Measurements from ENCODE around the gene GORASP1.

GORASP1 gene

DNA sequence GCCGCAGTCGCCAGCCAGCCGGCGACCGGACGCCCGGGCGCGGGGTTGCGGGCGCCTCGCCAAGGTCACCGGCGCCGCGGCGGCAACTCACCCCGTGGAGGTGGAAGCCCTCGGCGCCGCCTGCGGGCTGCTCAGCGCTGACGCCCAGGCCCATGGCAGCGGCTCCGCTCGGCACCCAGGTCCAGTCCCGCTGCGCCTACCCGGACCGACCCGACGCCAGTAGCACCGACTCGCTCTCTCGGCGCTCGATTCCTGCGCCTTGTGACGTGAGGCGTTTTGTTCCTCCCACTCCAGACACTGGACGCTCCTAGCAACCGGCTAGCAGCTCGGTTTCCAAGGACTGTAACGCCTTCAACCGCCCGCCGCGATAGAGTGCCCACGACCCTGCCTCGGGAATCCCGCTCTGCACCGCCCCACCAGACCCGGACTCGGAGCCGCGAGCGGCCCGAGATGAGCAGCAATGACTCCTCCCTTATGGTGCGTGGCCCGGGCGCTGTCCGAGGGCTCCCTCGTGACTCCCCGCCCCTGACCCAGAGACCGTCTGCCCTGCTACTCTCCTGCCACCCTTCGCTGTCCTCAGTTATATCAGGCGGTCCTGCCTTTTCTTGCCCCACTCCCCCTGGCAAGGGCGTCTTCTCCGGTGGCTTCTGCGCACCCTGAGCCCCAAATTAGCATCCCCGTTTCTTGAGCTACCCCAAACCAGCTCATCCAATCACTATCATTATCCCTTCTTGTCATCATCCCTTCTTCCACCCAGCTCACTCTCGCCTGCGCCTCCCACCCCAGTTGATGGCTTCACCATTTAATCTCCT lies at the start of gene GORASP1, which contains the start of gene TTC21A:
Gene GORASP1 (minus strand): TSS at position 240 of the 812 bp plus-strand sequence. CDS start 86 bp downstream, at position 154.
Gene TTC21A (plus strand): TSS at position 293 of the 812 bp plus-strand sequence. CDS start 158 bp downstream, at position 451.
- peak within 1 kb of the TSS; percentile 91 for H3K27ac Mint-ChIP-seq
- peaks cover 64% of the 10 kb centered on the region for H3K4me1 Mint-ChIP-seq (ENCODE audit: low read depth)
- peaks cover 4% of the 10 kb centered on the region for H3K27me3 Mint-ChIP-seq
- peaks cover 48% of the 10 kb centered on the region for H3K36me3 Mint-ChIP-seq (ENCODE audit: low read depth)
- intact Hi-C loops (cut with micrococcal nuclease), result loop anchor here (2.0 kb wide), 2 partner anchors 43 to 69 kb away; no protein-coding TSS in a partner anchor
- no peaks in the 10 kb centered on the region for H3K9me3 Mint-ChIP-seq
- peak within 1 kb of the TSS; percentile 91 for H3K4me3 Mint-ChIP-seq

DNA sequence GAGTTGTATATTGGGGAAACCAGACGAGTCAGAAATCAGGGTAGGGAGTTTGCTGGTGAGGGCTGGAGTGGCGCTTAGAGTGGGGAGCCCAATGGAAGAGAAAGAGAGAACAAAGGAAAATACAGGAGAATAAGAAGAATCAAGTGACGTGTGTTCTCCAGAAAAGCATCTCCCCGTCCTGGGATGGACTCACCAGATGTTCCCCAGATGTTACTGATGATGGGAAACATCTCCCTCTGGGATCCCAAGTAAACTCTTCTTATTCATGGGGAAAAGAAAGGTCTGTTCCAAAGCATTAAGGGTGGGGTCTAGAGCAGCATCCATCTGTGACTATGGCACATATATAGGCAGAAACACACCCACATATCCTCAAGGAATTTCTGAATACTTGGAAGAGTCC lies 49.0 kb upstream of the GORASP1 start:
- H3K27me3 Mint-ChIP-seq, result peaks cover 12% of the 10 kb centered on the region
- intact Hi-C loops (cut with micrococcal nuclease), result no loop called here
- H3K9me3 Mint-ChIP-seq, result no peaks in the 10 kb centered on the region
- no peak overlapping the region for H3K27ac Mint-ChIP-seq
- H3K4me3 Mint-ChIP-seq, result no peak overlapping the region
- peaks cover 10% of the 10 kb centered on the region for H3K36me3 Mint-ChIP-seq (ENCODE audit: low read depth)
- H3K4me1 Mint-ChIP-seq (ENCODE audit: low read depth), result peaks cover 33% of the 10 kb centered on the region

DNA sequence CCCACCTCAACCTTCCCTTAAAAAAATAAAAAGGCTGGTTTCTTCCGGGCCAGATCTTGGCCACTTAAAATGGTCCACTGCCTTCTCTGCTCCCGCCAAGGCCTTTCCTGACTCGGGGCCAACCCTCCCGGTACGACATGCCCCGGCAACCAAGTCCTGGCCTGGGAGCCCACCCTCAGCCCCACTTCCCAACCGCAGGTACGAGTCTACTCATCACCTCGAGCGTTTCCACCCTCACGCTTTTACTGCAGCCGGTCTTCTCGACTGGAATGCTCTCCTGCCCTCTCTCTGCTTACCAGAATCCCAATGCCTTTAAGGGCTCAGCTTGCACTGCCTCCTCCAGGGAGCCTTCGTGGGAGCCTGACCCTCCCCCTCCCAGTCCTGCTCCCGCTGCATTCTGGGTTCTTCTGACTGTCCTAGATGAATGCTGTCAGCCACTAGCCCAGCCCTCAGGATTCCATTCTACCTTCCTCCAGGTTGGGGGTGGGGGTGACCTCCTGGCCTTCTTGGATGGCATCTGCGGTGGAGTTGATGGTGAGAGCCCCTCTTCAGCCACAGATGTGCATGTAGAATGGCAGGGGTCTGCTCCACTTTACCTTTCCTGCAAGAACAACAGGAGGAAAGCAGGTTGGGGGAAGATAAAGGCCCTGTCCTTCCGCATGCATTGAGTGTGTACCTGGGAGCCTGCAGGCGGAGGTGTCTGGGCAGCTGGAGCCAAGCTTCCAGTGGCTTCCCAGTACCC lies 47.0 kb upstream of the GORASP1 start:
- H3K4me1 Mint-ChIP-seq (ENCODE audit: low read depth), result peaks cover 52% of the 10 kb centered on the region
- peaks cover 17% of the 10 kb centered on the region for H3K36me3 Mint-ChIP-seq (ENCODE audit: low read depth)
- intact Hi-C loops (cut with micrococcal nuclease), result no loop called here
- H3K27me3 Mint-ChIP-seq, result peaks cover 12% of the 10 kb centered on the region
- peak overlapping the region; percentile 89 for H3K27ac Mint-ChIP-seq
- no peaks in the 10 kb centered on the region for H3K9me3 Mint-ChIP-seq
- peak overlapping the region; percentile 88 for H3K4me3 Mint-ChIP-seq

DNA sequence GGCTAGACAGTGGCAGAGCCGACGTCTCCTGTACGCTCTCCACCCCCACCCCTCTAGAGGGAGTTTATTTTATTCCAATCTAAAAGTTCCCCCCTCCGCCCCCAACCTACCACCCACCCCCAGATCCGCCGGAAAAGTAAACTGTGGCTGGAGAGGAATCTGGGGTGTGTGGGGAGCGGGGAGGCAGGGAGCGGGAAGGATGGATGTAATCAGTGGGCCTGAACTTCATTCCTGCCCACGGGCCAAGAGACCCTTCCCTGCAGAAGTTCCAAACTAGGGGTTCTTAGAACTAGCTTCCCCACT lies 46.5 kb upstream of the GORASP1 start:
- peaks cover 19% of the 10 kb centered on the region for H3K36me3 Mint-ChIP-seq (ENCODE audit: low read depth)
- peak overlapping the region; percentile 88 for H3K4me3 Mint-ChIP-seq
- H3K27ac Mint-ChIP-seq, result peak overlapping the region; percentile 89
- H3K27me3 Mint-ChIP-seq, result peaks cover 10% of the 10 kb centered on the region
- H3K9me3 Mint-ChIP-seq, result no peaks in the 10 kb centered on the region
- intact Hi-C loops (cut with micrococcal nuclease), result no loop called here
- peaks cover 53% of the 10 kb centered on the region for H3K4me1 Mint-ChIP-seq (ENCODE audit: low read depth)

DNA sequence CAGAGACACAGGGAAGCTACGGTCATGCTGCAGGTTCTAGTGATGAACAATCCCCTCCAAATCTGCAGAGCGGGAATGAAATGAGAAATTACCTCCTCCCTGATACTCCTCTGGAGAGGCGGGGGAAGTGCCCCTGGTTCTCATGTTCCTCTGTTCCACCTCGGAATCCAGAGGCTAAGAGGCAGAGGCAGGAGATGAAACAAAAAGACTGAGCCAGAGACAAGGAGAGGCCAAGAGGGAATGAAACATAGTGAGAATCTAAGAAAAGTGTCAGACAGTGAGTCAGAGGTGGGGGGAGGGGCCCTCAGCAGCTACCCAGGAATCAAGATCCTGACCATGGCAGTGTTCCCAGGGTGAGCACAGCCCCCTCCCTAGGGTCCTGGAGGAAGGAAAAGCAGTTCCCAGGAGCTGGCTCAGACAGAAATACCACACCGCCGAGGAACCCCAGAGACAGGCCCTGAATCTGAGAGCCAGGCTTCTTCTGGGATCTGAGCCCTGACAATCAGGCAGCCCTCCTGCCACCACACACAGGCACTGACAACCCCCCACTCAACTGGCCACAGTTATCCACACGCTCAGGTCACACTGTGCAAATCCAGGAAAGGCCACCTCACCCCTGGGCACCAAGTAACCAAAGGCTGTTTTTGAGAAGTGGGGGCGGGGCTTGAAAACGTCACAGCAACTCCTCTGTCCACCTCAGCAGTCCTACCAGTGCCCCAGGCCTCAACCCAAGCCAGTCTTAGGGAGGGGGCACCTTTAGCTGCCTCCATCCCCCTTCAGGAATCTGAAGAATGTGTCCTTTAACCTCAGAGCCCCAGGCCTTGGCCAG lies 43.6 kb upstream of the GORASP1 start:
- Mint-ChIP-seq H3K4me3 (peak overlapping the region; percentile 88), H3K4me1 (ENCODE audit: low read depth) (peaks cover 76% of the 10 kb centered on the region), H3K36me3 (ENCODE audit: low read depth) (peaks cover 34% of the 10 kb centered on the region), H3K27ac (peak overlapping the region; percentile 89), H3K9me3 (no peaks in the 10 kb centered on the region), H3K27me3 (peaks cover 6% of the 10 kb centered on the region)
- intact Hi-C loops (cut with micrococcal nuclease), result loop anchor here (2.0 kb wide), 1 partner anchor 42 kb away; no protein-coding TSS in a partner anchor

- H3K27ac Mint-ChIP-seq, result peak overlapping the region; percentile 89
Measured at GRCh38 chr3:39150148-39150802, 42.8 kb upstream of the GORASP1 start.

DNA sequence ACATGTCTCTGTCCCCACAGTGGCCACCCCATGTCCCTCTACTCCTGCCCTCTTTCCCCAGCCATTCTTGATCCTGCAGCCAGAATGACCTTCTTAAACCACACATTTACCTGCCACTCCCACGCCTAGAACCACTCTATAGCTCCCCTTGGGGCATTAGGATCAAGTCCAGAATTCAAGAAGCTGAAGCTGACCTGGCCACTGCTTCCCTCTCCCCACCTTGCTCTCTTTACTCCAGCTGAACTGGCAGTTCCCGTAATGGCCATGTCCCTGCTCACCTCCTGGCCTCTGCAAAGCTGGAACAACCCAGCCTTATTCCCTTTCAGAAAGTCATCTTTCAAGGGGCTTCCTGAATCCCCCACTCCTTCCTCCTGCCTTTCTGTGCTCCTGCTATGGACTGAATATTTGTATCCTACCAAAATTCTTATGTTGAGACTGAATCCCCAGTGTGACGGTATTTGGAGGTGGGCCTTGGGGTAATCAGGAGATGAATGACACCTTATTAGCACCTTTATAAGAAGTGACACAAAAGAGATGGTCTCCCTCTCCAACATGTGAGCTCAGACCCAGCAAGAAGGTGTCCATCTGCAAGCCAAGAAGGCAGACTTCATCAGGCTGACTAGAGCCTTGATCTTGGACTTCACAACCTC lies 42.2 kb upstream of the GORASP1 start:
- intact Hi-C loops (cut with micrococcal nuclease), result loop anchor here (2.0 kb wide), 1 partner anchor 41 kb away; no protein-coding TSS in a partner anchor
- Mint-ChIP-seq H3K4me3 (no peak overlapping the region), H3K4me1 (ENCODE audit: low read depth) (peaks cover 80% of the 10 kb centered on the region), H3K27ac (peak overlapping the region; percentile 89), H3K27me3 (peaks cover 4% of the 10 kb centered on the region), H3K36me3 (ENCODE audit: low read depth) (peaks cover 45% of the 10 kb centered on the region), H3K9me3 (no peaks in the 10 kb centered on the region)

More at GRCh38 chr3:39150148-39150802, 42.8 kb upstream of the GORASP1 start:
- Mint-ChIP-seq H3K9me3 (no peaks in the 10 kb centered on the region), H3K36me3 (ENCODE audit: low read depth) (peaks cover 39% of the 10 kb centered on the region), H3K4me3 (peak overlapping the region; percentile 88), H3K27me3 (peaks cover 5% of the 10 kb centered on the region), H3K4me1 (ENCODE audit: low read depth) (peaks cover 80% of the 10 kb centered on the region)
- intact Hi-C loops (cut with micrococcal nuclease), result loop anchor here (2.0 kb wide), 1 partner anchor 41 kb away; no protein-coding TSS in a partner anchor

DNA sequence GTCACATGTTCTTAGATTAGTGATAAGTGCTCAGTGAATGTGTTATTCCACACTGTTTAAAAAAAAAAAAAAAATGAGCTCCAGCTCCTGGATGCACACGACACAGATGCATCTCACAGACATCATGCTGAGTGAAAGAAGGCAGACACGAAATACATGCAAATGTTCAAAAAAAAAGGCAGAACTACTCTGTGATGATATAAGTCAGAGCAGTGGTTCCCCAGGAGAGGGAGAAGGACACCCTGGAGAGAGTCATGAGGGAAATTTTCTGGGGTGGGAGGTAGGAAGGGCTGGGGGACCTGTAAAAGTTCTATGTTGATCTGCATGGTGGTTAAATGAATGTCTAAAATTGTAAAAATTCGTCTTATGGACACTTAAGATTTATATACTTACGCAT lies 41.6 kb upstream of the GORASP1 start:
- H3K4me1 Mint-ChIP-seq (ENCODE audit: low read depth), result peaks cover 80% of the 10 kb centered on the region
- H3K27ac Mint-ChIP-seq, result peak overlapping the region; percentile 89
- no peaks in the 10 kb centered on the region for H3K27me3 Mint-ChIP-seq
- H3K36me3 Mint-ChIP-seq (ENCODE audit: low read depth), result peaks cover 51% of the 10 kb centered on the region
- intact Hi-C loops (cut with micrococcal nuclease), result no loop called here
- peak overlapping the region; percentile 67 for H3K4me3 Mint-ChIP-seq
- H3K9me3 Mint-ChIP-seq, result no peaks in the 10 kb centered on the region

DNA sequence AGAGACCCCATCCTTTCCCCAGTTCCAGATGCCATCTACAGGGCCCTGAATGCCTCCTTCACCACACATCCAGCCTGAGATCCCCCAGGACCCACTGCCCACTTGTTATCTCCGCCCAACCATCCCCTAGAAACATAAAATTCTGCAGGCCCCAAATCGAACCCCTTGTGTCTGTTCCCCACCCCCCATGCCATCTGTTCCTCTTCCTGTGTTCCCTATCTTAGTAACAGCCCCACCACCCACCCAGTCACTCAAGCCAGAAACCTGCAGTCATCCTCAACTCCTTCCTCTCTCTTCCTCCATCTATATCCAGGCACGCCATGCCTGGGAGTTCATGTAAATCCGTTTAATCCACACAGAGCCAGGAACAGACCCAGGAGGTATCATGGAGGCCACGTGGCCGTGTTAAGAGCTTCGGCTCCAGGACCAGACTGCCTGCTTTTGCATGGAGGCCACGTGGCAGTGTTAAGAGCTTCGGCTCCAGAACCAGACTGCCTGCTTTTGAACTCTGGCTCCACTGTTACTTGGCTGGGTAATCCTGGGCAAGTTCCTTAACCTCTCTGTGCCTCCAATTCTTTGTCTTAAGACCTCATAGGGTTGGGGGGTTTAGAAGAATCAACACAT lies 41.1 kb upstream of the GORASP1 start:
- H3K36me3 Mint-ChIP-seq (ENCODE audit: low read depth), result peaks cover 56% of the 10 kb centered on the region
- peaks cover 85% of the 10 kb centered on the region for H3K4me1 Mint-ChIP-seq (ENCODE audit: low read depth)
- H3K4me3 Mint-ChIP-seq, result peak overlapping the region; percentile 67
- H3K27me3 Mint-ChIP-seq, result no peaks in the 10 kb centered on the region
- H3K9me3 Mint-ChIP-seq, result no peaks in the 10 kb centered on the region
- intact Hi-C loops (cut with micrococcal nuclease), result loop anchor here (1.0 kb wide), 1 partner anchor 34 kb away; no protein-coding TSS in a partner anchor
- peak overlapping the region; percentile 89 for H3K27ac Mint-ChIP-seq

DNA sequence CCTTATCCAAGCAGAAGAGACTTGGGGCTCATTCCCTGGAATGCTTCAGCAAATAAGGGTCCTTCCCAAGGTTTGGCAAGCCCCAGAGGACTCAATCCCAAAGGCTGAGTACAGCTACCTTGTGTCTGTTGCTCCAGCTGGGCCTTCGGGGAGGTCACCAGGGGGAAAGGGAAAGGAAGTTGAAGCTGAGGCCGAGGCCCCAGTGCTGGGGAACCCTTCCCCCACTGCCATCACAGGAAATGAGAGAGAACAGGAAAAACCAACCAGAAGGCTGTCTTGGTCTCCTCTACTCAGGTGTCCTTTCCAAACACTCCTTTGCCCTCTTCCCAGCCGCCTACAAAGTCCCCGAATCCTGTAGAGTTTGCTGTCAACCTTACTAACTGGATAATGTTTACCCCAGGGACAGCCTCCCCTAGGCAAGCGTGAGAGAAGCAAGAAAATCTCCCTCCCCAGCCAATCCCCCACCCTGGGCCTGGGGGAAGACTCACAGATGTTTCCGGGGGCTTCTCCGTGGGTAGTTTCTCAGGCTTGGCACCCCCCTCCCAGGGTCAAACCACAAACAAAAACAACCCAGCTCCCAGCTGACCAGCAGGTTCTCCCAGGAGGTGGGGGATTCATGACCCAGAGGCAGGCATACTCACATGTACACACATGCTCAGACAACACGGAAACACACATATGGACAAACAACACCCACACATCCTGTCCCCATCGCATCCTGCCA lies 40.4 kb upstream of the GORASP1 start:
- peak overlapping the region; percentile 67 for H3K4me3 Mint-ChIP-seq
- peaks cover 92% of the 10 kb centered on the region for H3K4me1 Mint-ChIP-seq (ENCODE audit: low read depth)
- intact Hi-C loops (cut with micrococcal nuclease), result loop anchor here (1.0 kb wide), 1 partner anchor 34 kb away; no protein-coding TSS in a partner anchor
- H3K27ac Mint-ChIP-seq, result peak overlapping the region; percentile 89
- no peaks in the 10 kb centered on the region for H3K9me3 Mint-ChIP-seq
- peaks cover 63% of the 10 kb centered on the region for H3K36me3 Mint-ChIP-seq (ENCODE audit: low read depth)
- no peaks in the 10 kb centered on the region for H3K27me3 Mint-ChIP-seq

DNA sequence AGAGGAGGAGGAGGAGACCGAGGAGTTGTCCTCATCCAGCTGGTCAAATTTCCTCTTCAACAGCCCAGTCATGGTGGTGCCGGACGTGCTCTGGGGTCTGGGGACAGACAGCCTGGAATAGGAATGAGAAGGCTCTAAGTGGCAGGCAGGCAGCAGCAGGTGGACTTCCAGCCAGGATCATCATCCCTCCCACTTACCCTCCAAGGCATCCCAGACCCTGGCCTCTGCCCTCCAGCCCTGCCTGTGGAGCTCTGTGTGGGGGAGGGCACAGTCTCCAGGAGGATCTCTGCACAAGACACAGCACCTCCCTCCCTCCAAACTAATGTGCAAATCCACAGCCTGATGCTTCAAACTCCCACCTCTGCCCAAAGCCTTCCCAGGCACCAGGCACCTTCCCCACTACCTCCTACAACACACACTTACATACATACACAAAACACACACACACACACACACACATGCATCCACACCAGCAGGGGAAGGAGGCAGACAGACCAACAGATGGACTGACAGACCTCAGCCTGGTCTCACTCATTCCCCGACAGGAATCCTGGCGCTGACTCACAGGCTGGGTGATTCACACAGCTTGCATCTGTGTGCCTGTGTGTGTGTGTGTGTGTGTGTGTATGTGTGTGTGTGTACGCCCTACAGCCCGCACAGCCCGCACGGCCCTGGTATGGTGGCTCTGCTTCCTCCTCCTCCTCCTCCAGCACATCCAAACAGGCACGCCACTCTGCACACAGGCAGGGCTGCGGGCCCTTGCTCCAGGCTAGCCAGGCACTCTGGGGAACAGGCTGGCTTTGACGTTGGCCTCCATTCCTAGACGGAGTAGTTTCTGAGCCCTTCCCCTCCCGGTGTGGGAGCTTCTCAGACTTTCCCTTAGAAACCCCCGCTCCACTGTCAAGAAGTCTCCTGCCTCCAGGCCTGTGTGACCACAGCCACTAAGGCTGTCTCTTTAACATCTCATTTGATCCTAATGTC lies 39.5 kb upstream of the GORASP1 start:
- peaks cover 63% of the 10 kb centered on the region for H3K36me3 Mint-ChIP-seq (ENCODE audit: low read depth)
- H3K27ac Mint-ChIP-seq, result peak overlapping the region; percentile 89

More for the DNA sequence above, 39.5 kb upstream of the GORASP1 start:
- H3K4me1 Mint-ChIP-seq (ENCODE audit: low read depth), result peaks cover 93% of the 10 kb centered on the region
- H3K9me3 Mint-ChIP-seq, result no peaks in the 10 kb centered on the region
- no peaks in the 10 kb centered on the region for H3K27me3 Mint-ChIP-seq
- intact Hi-C loops (cut with micrococcal nuclease), result no loop called here
- peak overlapping the region; percentile 67 for H3K4me3 Mint-ChIP-seq
